WERI-Rb-1 (cell line): ENCODE results near the gene PDE10A.

Source experiments
- DNase-seq: peaks from one replicate; pipeline ENCODE4 v3.0.0-alpha.2; 2020
- H3K27ac ChIP-seq: fragments of 250-450 bp; sonication (Bioruptor Pico); 2 replicates; pipeline ENCODE4 v1.5.1; 2020; ENCODE audit warnings: mild to moderate bottlenecking, moderate library complexity
- H3K27me3 ChIP-seq: fragments of 250-450 bp; sonication (Bioruptor Pico); 2 replicates; pipeline ENCODE4 v1.5.1; 2021; ENCODE audit warnings: mild to moderate bottlenecking, low read depth, moderate library complexity; ENCODE audit not compliant: insufficient read depth, severe bottlenecking
- H3K36me3 ChIP-seq: fragments of 250-450 bp; sonication (Bioruptor Pico); 2 replicates; pipeline ENCODE4 v1.5.1; 2020; ENCODE audit warnings: mild to moderate bottlenecking, moderate library complexity
- H3K4me3 ChIP-seq: 2 replicates; pipeline ENCODE4 v1.5.1; 2011; ENCODE audit warnings: low read depth, mild to moderate bottlenecking, control low read depth, low read length
- H3K9me3 ChIP-seq: fragments of 250-450 bp; sonication (Bioruptor Pico); 2 replicates; pipeline ENCODE4 v1.5.1; 2021; ENCODE audit warnings: mild to moderate bottlenecking, moderate library complexity; ENCODE audit not compliant: severe bottlenecking
- CTCF ChIP-seq: IDR thresholded peaks from 2 replicates; pipeline ENCODE4 v1.5.1; 2011; ENCODE audit warnings: low read depth, mild to moderate bottlenecking, control low read depth, inconsistent platforms, low read length

Gene PDE10A

GRCh38 chr6:165658395-165659058, 4.5 kb downstream of the PDE10A start:
- TF ChIP-seq CTCF: no peak
- peaks cover 89% of the 10 kb centered on the region for H3K27me3 ChIP-seq
- no peak for DNase-seq
- no peak overlapping the region for H3K4me3 ChIP-seq
- no peak overlapping the region for H3K27ac ChIP-seq
- H3K9me3 ChIP-seq: peaks cover 13% of the 10 kb centered on the region
- H3K36me3 ChIP-seq: no peaks in the 10 kb centered on the region

- Histone ChIP-seq H3K36me3 (no peaks in the 10 kb centered on the region), H3K9me3 (peaks cover 10% of the 10 kb centered on the region), H3K27me3 (peaks cover 94% of the 10 kb centered on the region), H3K4me3 (no peak overlapping the region), H3K27ac (no peak overlapping the region)
- TF ChIP-seq CTCF: no peak
- DNase-seq: no peak
These were observed 5.7 kb downstream of the PDE10A start for GRCh38 chr6:165657325-165657680.

GRCh38 chr6:165656581-165657324, 6.3 kb downstream of the PDE10A start:
- Histone ChIP-seq H3K9me3 (peaks cover 10% of the 10 kb centered on the region), H3K4me3 (no peak overlapping the region), H3K27me3 (peaks cover 94% of the 10 kb centered on the region), H3K36me3 (no peaks in the 10 kb centered on the region), H3K27ac (no peak overlapping the region)
- DNase-seq: no peak
- TF ChIP-seq CTCF: no peak

- H3K27me3 ChIP-seq: peaks cover 93% of the 10 kb centered on the region
- H3K27ac ChIP-seq: no peak overlapping the region
- no peak for DNase-seq
- H3K36me3 ChIP-seq: no peaks in the 10 kb centered on the region
- H3K9me3 ChIP-seq: peaks cover 1% of the 10 kb centered on the region
- H3K4me3 ChIP-seq: no peak overlapping the region
- TF ChIP-seq CTCF: no peak
These were observed 7.8 kb downstream of the PDE10A start for GRCh38 chr6:165655191-165655590.

GRCh38 chr6:165654144-165654543, 8.9 kb downstream of the PDE10A start:
- Histone ChIP-seq H3K36me3 (no peaks in the 10 kb centered on the region), H3K9me3 (no peaks in the 10 kb centered on the region), H3K4me3 (no peak overlapping the region), H3K27ac (no peak overlapping the region), H3K27me3 (peaks cover 93% of the 10 kb centered on the region)
- TF ChIP-seq CTCF: no peak
- no peak for DNase-seq
